Cardiac muscle cell (in vitro differentiated cells and primary cell): ENCODE measurements around the gene SLC1A2. TPM values are rescaled to one million over a fixed set of nuclear protein-coding genes. Genes with fewer than 3 reads are reported as not detected.
A peak's percentile ranks its signal among the peaks of the same experiment; 100 is the strongest.

Experiments used
- DNase-seq, 2 donors: peaks; one replicate each; pipeline versions ENCODE4 v3.0.0 to v3.0.0-alpha.2; 2010 to 2017; ENCODE audit warnings: low read depth in 1 of 2, low spot score in 1 of 2
- H3K27ac ChIP-seq: fragments of 200-600 bp; sonication (generic); 2 replicates; pipeline ENCODE4 v1.5.1; 2016
- H3K27me3 ChIP-seq: fragments of 200-600 bp; sonication (generic); 2 replicates; pipeline ENCODE4 v1.6.0; 2016; ENCODE audit warnings: control low read depth
- H3K36me3 ChIP-seq: fragments of 200-600 bp; sonication (generic); 2 replicates; pipeline ENCODE4 v1.5.1; 2016; ENCODE audit warnings: control low read depth
- H3K4me1 ChIP-seq: fragments of 200-600 bp; sonication (generic); 2 replicates; pipeline ENCODE4 v1.8.1; 2017; ENCODE audit warnings: low read depth, mild to moderate bottlenecking, mixed run types
- H3K4me3 ChIP-seq: fragments of 200-600 bp; sonication (generic); 2 replicates; pipeline ENCODE4 v1.5.1; 2016; ENCODE audit warnings: mild to moderate bottlenecking
- H3K9me3 ChIP-seq: fragments of 200-600 bp; sonication (generic); 2 replicates; pipeline ENCODE4 v1.5.1; 2017; ENCODE audit warnings: low read depth, mild to moderate bottlenecking, control low read depth
- polyA plus RNA-seq: library from polyadenylated mRNA; unstranded; fragments of >200 nt; fragmentation: Nextera tagmentation; extraction: Ambion mirVana; gene quantifications from 2 replicates; pipeline ENCODE4 v1.2.1, GENCODE V29; 2016
- total RNA-seq: library from RNA; depleted of rRNA; stranded (reverse); fragments of >200 nt; gene quantifications from 2 replicates; pipeline ENCODE4 v1.2.3, GENCODE V29; 2016
- TF ChIP-seq, protein P1 (sequence below): IDR thresholded peaks from 2 replicates; pipeline ENCODE4 v1.5.1; 2012; ENCODE audit warnings: low read depth, mild to moderate bottlenecking, low read length

SLC1A2 gene
- total and polyA plus RNA-seq, 2 experiments from 2014 or later = 0.76 to 1.3 TPM

DNA sequence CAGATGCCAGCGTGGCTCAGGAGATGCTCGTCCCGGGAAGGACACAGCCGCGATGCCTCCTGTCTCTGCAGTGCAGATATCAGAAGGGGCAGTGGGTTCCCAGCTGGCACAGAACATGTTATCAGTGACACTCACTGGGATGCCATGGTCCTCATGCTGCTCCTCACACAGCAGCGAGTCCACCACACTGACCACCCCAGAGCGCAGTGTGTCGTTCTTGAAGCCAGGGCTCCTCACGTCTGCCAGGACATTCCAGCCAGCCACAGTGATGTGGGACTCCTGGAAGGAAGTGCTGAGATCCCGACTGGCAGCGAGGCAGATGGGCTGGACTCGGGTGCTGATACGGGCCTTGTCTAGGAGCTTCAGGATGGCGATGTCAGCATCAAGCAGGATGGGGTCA is 13.1 kb upstream of the SLC1A2 start:
- TF ChIP-seq, protein P1, sequence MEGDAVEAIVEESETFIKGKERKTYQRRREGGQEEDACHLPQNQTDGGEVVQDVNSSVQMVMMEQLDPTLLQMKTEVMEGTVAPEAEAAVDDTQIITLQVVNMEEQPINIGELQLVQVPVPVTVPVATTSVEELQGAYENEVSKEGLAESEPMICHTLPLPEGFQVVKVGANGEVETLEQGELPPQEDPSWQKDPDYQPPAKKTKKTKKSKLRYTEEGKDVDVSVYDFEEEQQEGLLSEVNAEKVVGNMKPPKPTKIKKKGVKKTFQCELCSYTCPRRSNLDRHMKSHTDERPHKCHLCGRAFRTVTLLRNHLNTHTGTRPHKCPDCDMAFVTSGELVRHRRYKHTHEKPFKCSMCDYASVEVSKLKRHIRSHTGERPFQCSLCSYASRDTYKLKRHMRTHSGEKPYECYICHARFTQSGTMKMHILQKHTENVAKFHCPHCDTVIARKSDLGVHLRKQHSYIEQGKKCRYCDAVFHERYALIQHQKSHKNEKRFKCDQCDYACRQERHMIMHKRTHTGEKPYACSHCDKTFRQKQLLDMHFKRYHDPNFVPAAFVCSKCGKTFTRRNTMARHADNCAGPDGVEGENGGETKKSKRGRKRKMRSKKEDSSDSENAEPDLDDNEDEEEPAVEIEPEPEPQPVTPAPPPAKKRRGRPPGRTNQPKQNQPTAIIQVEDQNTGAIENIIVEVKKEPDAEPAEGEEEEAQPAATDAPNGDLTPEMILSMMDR = no peak
- H3K4me3 ChIP-seq = no peak overlapping the region
- H3K4me1 ChIP-seq = no peaks in the 10 kb centered on the region
- H3K36me3 ChIP-seq = no peaks in the 10 kb centered on the region
- H3K27ac ChIP-seq = no peak overlapping the region
- peaks cover 5% of the 10 kb centered on the region for H3K27me3 ChIP-seq
- H3K9me3 ChIP-seq = no peaks in the 10 kb centered on the region
- no peak for DNase-seq

DNA sequence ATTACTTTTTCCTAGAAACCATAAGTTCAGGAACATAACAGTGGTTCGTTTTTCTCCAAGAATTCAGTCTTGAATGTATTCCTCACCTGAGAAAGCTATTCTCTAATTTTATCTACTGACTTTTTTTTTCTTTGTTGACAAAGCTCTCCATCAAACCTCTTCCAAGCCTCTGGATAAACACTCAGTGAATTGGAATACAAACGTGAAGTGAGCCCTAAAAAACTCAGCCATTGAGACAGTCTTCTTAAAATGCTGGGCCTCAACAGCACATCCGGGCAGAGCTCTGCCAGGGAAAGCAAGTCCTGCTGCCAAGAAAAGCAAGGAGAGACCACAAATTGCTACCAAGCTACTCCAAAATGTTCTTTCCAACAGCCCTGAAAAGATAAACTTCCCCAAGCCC is 7.7 kb upstream of the SLC1A2 start:
- H3K27ac ChIP-seq = no peak overlapping the region
- TF ChIP-seq, protein P1 = no peak
- no peak overlapping the region for H3K4me3 ChIP-seq
- peaks cover 17% of the 10 kb centered on the region for H3K4me1 ChIP-seq
- DNase-seq = peak in 1 of 2 donors; percentile 85
- H3K9me3 ChIP-seq = no peaks in the 10 kb centered on the region
- H3K27me3 ChIP-seq = peaks cover 28% of the 10 kb centered on the region
- H3K36me3 ChIP-seq = no peaks in the 10 kb centered on the region

DNA sequence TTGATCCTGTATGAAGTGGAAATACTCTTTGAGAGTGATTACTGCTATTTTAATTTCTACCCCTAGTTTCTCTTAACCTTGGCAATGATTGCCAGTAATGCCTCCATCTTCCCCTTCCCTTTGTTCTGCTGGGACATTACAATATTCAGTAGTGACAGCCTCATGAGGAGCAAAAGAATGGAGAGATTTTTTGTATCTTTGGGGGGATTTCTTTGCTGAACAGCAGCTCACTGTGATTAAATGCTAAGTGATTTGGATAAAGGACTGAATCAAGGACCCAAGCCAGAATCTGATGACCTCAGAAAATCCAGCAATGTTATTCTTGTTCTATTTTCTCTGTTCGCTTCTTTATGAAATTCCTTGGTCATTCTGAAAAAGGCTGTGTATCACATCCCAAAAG is 7.0 kb upstream of the SLC1A2 start:
- Histone ChIP-seq H3K27me3 (peaks cover 36% of the 10 kb centered on the region), H3K36me3 (no peaks in the 10 kb centered on the region), H3K27ac (no peak overlapping the region), H3K4me3 (no peak overlapping the region), H3K4me1 (peaks cover 17% of the 10 kb centered on the region), H3K9me3 (no peaks in the 10 kb centered on the region)
- TF ChIP-seq, protein P1 = no peak
- DNase-seq = no peak

DNA sequence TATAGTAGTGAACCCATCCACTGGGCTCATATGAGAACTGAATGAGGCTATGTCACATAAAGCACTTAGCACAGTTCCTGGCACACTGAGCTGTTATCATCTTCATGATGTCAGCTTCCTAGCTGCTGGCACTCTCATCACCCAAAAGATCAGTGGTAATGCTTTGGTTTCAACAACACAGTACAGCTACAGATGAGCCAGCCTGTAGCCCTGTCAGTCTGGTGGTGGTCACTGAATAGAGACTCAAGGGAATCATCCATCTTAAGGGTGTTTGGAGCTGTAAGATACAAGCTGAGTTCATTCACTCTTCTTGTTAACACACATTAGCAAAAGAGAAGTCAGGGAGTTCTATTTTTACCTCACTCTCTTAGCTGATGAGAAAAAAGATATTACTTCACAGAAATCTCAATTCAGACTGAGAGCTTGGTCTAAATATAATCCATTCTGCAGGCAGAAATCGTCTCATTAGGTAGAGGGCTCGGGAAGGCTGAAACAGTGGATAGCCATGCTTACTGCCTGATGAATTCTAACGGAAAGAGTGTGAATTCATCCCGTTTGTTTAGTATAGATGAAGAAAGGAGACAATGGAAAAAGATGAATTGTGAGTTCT is 6.3 kb upstream of the SLC1A2 start:
- Histone ChIP-seq H3K4me3 (no peak overlapping the region), H3K36me3 (no peaks in the 10 kb centered on the region), H3K27ac (no peak overlapping the region), H3K9me3 (no peaks in the 10 kb centered on the region), H3K27me3 (peaks cover 42% of the 10 kb centered on the region), H3K4me1 (peaks cover 17% of the 10 kb centered on the region)
- peak in 1 of 2 donors; percentile 36 for DNase-seq
- TF ChIP-seq, protein P1 = no peak

DNA sequence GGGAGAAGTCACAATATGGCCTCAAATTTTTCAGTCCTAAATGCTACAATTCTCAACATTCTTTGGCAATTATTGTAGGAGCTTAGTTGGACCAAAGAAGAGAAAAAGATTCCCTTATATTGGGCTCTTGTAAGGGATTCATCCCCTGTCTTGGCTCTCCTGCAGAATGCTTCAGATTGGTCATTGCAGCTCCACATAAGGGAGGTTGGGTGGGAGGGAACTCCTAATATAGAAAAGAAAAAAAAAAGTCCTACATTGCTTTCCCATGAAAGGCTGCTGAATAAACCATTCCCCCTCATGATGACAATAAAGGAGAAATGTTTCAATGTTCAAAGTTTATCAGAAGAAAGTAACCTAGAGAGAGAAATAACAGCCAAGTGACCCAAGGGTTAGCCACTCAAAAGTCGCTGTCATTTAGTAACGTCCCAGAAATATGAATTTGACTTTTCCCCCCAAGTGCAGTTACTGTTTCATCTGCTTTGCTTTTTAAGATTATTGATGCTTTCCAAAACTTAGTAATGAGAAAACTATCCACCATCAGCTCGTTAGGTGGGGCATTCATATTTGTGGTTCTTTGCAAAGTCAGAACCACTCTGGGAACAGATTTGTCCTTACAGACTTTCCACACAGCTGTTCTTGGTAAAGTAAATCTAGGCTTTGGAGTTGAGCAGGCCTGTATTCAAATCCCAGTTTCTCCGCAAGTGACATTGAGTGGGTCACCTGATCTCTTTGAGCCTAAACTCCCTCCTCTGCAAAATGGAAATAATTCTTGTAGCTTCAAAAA is 5.0 kb upstream of the SLC1A2 start:
- Histone ChIP-seq H3K27me3 (peaks cover 56% of the 10 kb centered on the region), H3K4me1 (peaks cover 17% of the 10 kb centered on the region), H3K27ac (no peak overlapping the region), H3K4me3 (no peak overlapping the region), H3K9me3 (no peaks in the 10 kb centered on the region), H3K36me3 (no peaks in the 10 kb centered on the region)
- TF ChIP-seq, protein P1 = no peak
- no peak for DNase-seq
